Caco-2 (cell line): Measurements from ENCODE around the gene TMEM266. TPM values are rescaled to one million over a fixed set of nuclear protein-coding genes. Genes with fewer than 3 reads are reported as not detected.

Experiments used
- BruUV-seq: library from RNA; stranded (reverse); fragments of 400-500 nt; replicated peaks from 2 replicates; lab custom pipeline; 2021; lab: Mats Ljungman, UMichigan
- CTCF ChIA-PET: fragments of 300-600 bp; sonication (Branson Sonifier 250); formaldehyde crosslinking; loops from one replicate; lab custom pipeline; 2022; ENCODE audit warnings: antibody characterized with exemption; lab: Charles Lee
- POLR2A ChIA-PET: fragments of 300-600 bp; sonication (Branson Sonifier 250); formaldehyde crosslinking; loops from one replicate; lab custom pipeline; 2022; ENCODE audit warnings: antibody characterized with exemption; lab: Charles Lee
- DNase-seq, 2 experiments: peaks; one replicate each; pipeline versions ENCODE4 v3.0.0 to v3.0.0-alpha.2; 2020 to 2022
- H3K27me3 ChIP-seq: replicated peaks from 2 replicates; pipeline ENCODE4 v1.6.0; 2011; ENCODE audit warnings: low read length; ENCODE audit not compliant: control insufficient read depth, insufficient read depth
- H3K36me3 ChIP-seq: 2 replicates; pipeline ENCODE4 v1.5.1; 2011; ENCODE audit warnings: low read length; ENCODE audit not compliant: control insufficient read depth, insufficient read depth
- H3K4me1 ChIP-seq: fragments of 250-450 bp; sonication (Bioruptor Pico); 2 replicates; pipeline ENCODE4 v1.5.1; 2020; ENCODE audit warnings: mild to moderate bottlenecking
- H3K4me3 ChIP-seq: 2 replicates; pipeline ENCODE4 v1.5.1; 2011; ENCODE audit warnings: low read depth, mild to moderate bottlenecking, control low read depth, low read length
- H3K9me3 ChIP-seq: fragments of 250-450 bp; sonication (Bioruptor Pico); 2 replicates; pipeline ENCODE4 v1.5.1; 2020; ENCODE audit warnings: mild to moderate bottlenecking, moderate library complexity
- H3K27ac Mint-ChIP-seq: one replicate; pipeline ENCODE4 v1.8.0; 2022; ENCODE audit warnings: mixed read lengths; ENCODE audit not compliant: unreplicated experiment
- H3K27me3 Mint-ChIP-seq: one replicate; pipeline ENCODE4 v1.8.0; 2022; ENCODE audit warnings: mixed read lengths; ENCODE audit not compliant: insufficient read depth, unreplicated experiment
- H3K36me3 Mint-ChIP-seq: one replicate; pipeline ENCODE4 v1.8.0; 2022; ENCODE audit warnings: mild to moderate bottlenecking, mixed read lengths; ENCODE audit not compliant: insufficient read depth, unreplicated experiment
- H3K4me1 Mint-ChIP-seq: one replicate; pipeline ENCODE4 v1.8.0; 2022; ENCODE audit warnings: low read depth, mixed read lengths; ENCODE audit not compliant: unreplicated experiment
- H3K4me3 Mint-ChIP-seq: one replicate; pipeline ENCODE4 v1.8.0; 2022; ENCODE audit warnings: mild to moderate bottlenecking, moderate library complexity, mixed read lengths; ENCODE audit not compliant: unreplicated experiment
- H3K9me3 Mint-ChIP-seq: one replicate; pipeline ENCODE4 v1.8.0; 2022; ENCODE audit warnings: mixed read lengths; ENCODE audit not compliant: unreplicated experiment
- CTCF ChIP-seq, 2 experiments: fragments of 200-600 bp in 1 of 2; IDR thresholded peaks; 1 replicate in 1 of 2; 2 replicates in 1 of 2; pipeline versions ENCODE4 v1.5.1 to v1.8.0; 2011 to 2022; ENCODE audit warnings: antibody characterized with exemption in 1 of 2, control low read depth in 1 of 2, inconsistent platforms in 1 of 2, low read depth in 1 of 2, low read length in 1 of 2, mild to moderate bottlenecking in 1 of 2, moderate library complexity in 1 of 2; ENCODE audit not compliant: insufficient read depth in 1 of 2, severe bottlenecking in 1 of 2, unreplicated experiment in 1 of 2
- intact Hi-C: fragments of 100-400 bp; cut with micrococcal nuclease; formaldehyde crosslinking; loops from one replicate; pipeline ENCODE4 v1.10.0; 2022; ENCODE audit not compliant: unreplicated experiment
- total RNA-seq: library from RNA; stranded (reverse); gene quantifications from 2 replicates; pipeline ENCODE4 v1.2.3, GENCODE V29; 2022

TMEM266 gene
- total RNA-seq, 1 experiment from 2014 or later = 0.27 TPM

- intact Hi-C loops = no loop called here
- Histone ChIP-seq H3K9me3 (no peaks in the 10 kb centered on the region), H3K27me3 (no peaks in the 10 kb centered on the region), H3K4me3 (no peak overlapping the region), H3K36me3 (no peaks in the 10 kb centered on the region), H3K4me1 (0 out of 2 replicates have a peak, but pooled peaks cover 5% of the 10 kb centered on the region)
- Mint-ChIP-seq H3K4me1 (peaks cover 22% of the 10 kb centered on the region), H3K9me3 (no peaks in the 10 kb centered on the region), H3K4me3 (no peak overlapping the region), H3K27me3 (no peaks in the 10 kb centered on the region), H3K27ac (no peak overlapping the region), H3K36me3 (no peaks in the 10 kb centered on the region)
- POLR2A ChIA-PET = no interaction called here
- no TSS peak for BruUV-seq
- no peak for TF ChIP-seq CTCF (IDR thresholded peaks at IDR 0.05; ENCODE audit: insufficient read depth in 1 of 2, low read depth in 1 of 2, low read length in 1 of 2, severe bottlenecking in 1 of 2, unreplicated experiment in 1 of 2)
- DNase-seq = no peak
- CTCF ChIA-PET = no interaction called here
Measured at GRCh38 chr15:76117181-76117580, 57.4 kb downstream of the TMEM266 start.

GRCh38 chr15:76118767-76119166 lies 59.0 kb downstream of the TMEM266 start:
- no peak overlapping the region for H3K4me3 Mint-ChIP-seq
- no peak for TF ChIP-seq CTCF (IDR thresholded peaks at IDR 0.05; ENCODE audit: insufficient read depth in 1 of 2, low read depth in 1 of 2, low read length in 1 of 2, severe bottlenecking in 1 of 2, unreplicated experiment in 1 of 2)
- Histone ChIP-seq H3K4me3 (no peak overlapping the region), H3K27me3 (no peaks in the 10 kb centered on the region), H3K4me1 (0 out of 2 replicates have a peak, but pooled peaks cover 5% of the 10 kb centered on the region), H3K9me3 (no peaks in the 10 kb centered on the region), H3K36me3 (no peaks in the 10 kb centered on the region)
- H3K9me3 Mint-ChIP-seq = no peaks in the 10 kb centered on the region
- no peaks in the 10 kb centered on the region for H3K27me3 Mint-ChIP-seq
- H3K36me3 Mint-ChIP-seq = no peaks in the 10 kb centered on the region
- intact Hi-C loops = no loop called here
- H3K4me1 Mint-ChIP-seq = peaks cover 22% of the 10 kb centered on the region
- CTCF ChIA-PET = no interaction called here
- H3K27ac Mint-ChIP-seq = no peak overlapping the region
- DNase-seq = no peak
- POLR2A ChIA-PET = no interaction called here
- no TSS peak for BruUV-seq

- TF ChIP-seq CTCF (IDR thresholded peaks at IDR 0.05; ENCODE audit: insufficient read depth in 1 of 2, low read depth in 1 of 2, low read length in 1 of 2, severe bottlenecking in 1 of 2, unreplicated experiment in 1 of 2) = no peak
- POLR2A ChIA-PET = no interaction called here
Measured at GRCh38 chr15:76123031-76123430, 63.2 kb downstream of the TMEM266 start.

More at GRCh38 chr15:76123031-76123430, 63.2 kb downstream of the TMEM266 start:
- H3K4me3 Mint-ChIP-seq = no peak overlapping the region
- no peaks in the 10 kb centered on the region for H3K27me3 Mint-ChIP-seq
- Histone ChIP-seq H3K27me3 (no peaks in the 10 kb centered on the region; the same call in 1 of the 2 replicates), H3K4me1 (no peaks in the 10 kb centered on the region), H3K36me3 (no peaks in the 10 kb centered on the region), H3K9me3 (no peaks in the 10 kb centered on the region), H3K4me3 (no peak overlapping the region)
- no peak overlapping the region for H3K27ac Mint-ChIP-seq
- no peaks in the 10 kb centered on the region for H3K36me3 Mint-ChIP-seq
- BruUV-seq = no TSS peak
- peaks cover 6% of the 10 kb centered on the region for H3K4me1 Mint-ChIP-seq
- CTCF ChIA-PET = no interaction called here
- intact Hi-C loops = no loop called here
- no peaks in the 10 kb centered on the region for H3K9me3 Mint-ChIP-seq
- DNase-seq = no peak
